HCT116 (cell line): Measurements from ENCODE around the gene NR2F6. TPM values are rescaled to one million over a fixed set of nuclear protein-coding genes. Genes with fewer than 3 reads are reported as not detected.

Experiments used
- ATAC-seq: fragments of 200-7000 bp; cut with Tn5 transposase; 2 replicates; pipeline ENCODE4 v1.9.1; 2020; ENCODE audit warnings: mild to moderate bottlenecking, moderate library complexity
- BruUV-seq: library from RNA; stranded (reverse); fragments of 400-500 nt; replicated peaks from 2 replicates; lab custom pipeline; 2021; lab: Mats Ljungman, UMichigan
- CTCF ChIA-PET: fragments of 300-600 bp; sonication (Branson Sonifier 250); formaldehyde crosslinking; loops from one replicate; lab custom pipeline; 2021; ENCODE audit warnings: antibody characterized with exemption; lab: Charles Lee
- POLR2A ChIA-PET: fragments of 300-600, 350-600 bp; sonication (Branson Sonifier 250); formaldehyde crosslinking; loops from one replicate; lab custom pipeline; 2021; ENCODE audit warnings: antibody characterized with exemption; lab: Charles Lee
- RAD21 ChIA-PET, 2 experiments: fragments of 300-600 bp; sonication (Branson Sonifier 250); formaldehyde crosslinking; loops; one replicate each; lab custom pipeline; 2023; ENCODE audit warnings: low total read pairs in 2 of 2; ENCODE audit not compliant: uncharacterized antibody in 2 of 2, unreplicated experiment in 2 of 2, low non-redundant PET in 1 of 2; lab: Charles Lee
- DNase-seq: peaks from one replicate; pipeline ENCODE4 v3.0.0-alpha.2; 2010; ENCODE audit warnings: low read depth, low spot score
- H2AFZ ChIP-seq: fragments of 200-600 bp; shearing (Covaris generic), sonication (generic); 2 replicates; pipeline ENCODE4 v1.6.1; 2017; ENCODE audit warnings: low read depth, mixed run types, mixed read lengths, antibody characterized with exemption, low read length; ENCODE audit not compliant: poor library complexity, severe bottlenecking
- H3K27ac ChIP-seq: 2 replicates; pipeline ENCODE4 v1.5.1; 2012; ENCODE audit warnings: low read depth, low read length
- H3K27me3 ChIP-seq: fragments of 200-600 bp; sonication (generic); 2 replicates; pipeline ENCODE4 v1.6.1; 2016; ENCODE audit warnings: mixed run types, low read length, mixed read lengths; ENCODE audit not compliant: insufficient read depth
- H3K36me3 ChIP-seq, 2 experiments: fragments of 200-500 bp in 1 of 2; fragments of 200-600 bp in 1 of 2; sonication (Bioruptor generic) in 1 of 2; sonication (generic) in 1 of 2; 2 replicates each; pipeline versions ENCODE4 v1.5.1 to v1.6.1; 2014 to 2016; ENCODE audit warnings: low read length in 2 of 2, inconsistent platforms in 1 of 2, mixed read lengths in 1 of 2, mixed run types in 1 of 2; ENCODE audit not compliant: insufficient read depth in 2 of 2, control insufficient read depth in 1 of 2
- H3K4me1 ChIP-seq, 2 experiments: fragments of 200-600 bp in 1 of 2; sonication (generic) in 1 of 2; 2 replicates each; pipeline versions ENCODE4 v1.5.1 to v1.6.1; 2012 to 2017; ENCODE audit warnings: low read length in 2 of 2, inconsistent platforms in 1 of 2, mild to moderate bottlenecking in 1 of 2, mixed read lengths in 1 of 2, mixed run types in 1 of 2, moderate library complexity in 1 of 2; ENCODE audit not compliant: insufficient read depth in 2 of 2, control insufficient read depth in 1 of 2
- H3K4me2 ChIP-seq: fragments of 200-600 bp; sonication (generic); 2 replicates; pipeline ENCODE4 v1.6.1; 2017; ENCODE audit warnings: mixed run types, low read length, mixed read lengths
- H3K4me3 ChIP-seq, 2 experiments: fragments of 200-600 bp in 1 of 2; sonication (generic) in 1 of 2; replicated peaks in 1 of 2; 2 replicates each; pipeline ENCODE4 v1.5.1; 2011 to 2016; ENCODE audit warnings: low read length in 2 of 2, control low read depth in 1 of 2, low read depth in 1 of 2, mild to moderate bottlenecking in 1 of 2, mixed read lengths in 1 of 2, mixed run types in 1 of 2
- H3K79me2 ChIP-seq: fragments of 200-600 bp; sonication (generic); 2 replicates; pipeline ENCODE4 v1.6.1; 2017; ENCODE audit warnings: mild to moderate bottlenecking, mixed run types, low read length, moderate library complexity, mixed read lengths; ENCODE audit not compliant: insufficient read depth
- H3K9ac ChIP-seq: fragments of 200-600 bp; sonication (generic); 2 replicates; pipeline ENCODE4 v1.6.1; 2016; ENCODE audit warnings: low read length, mixed read lengths
- H3K9me2 ChIP-seq: fragments of 200-600 bp; sonication (generic), shearing (Covaris generic); 2 replicates; pipeline ENCODE4 v1.6.1; 2017; ENCODE audit warnings: mixed run types, mild to moderate bottlenecking, moderate library complexity; ENCODE audit not compliant: insufficient read depth
- H3K9me3 ChIP-seq, 2 experiments: fragments of 200-500 bp in 1 of 2; fragments of 200-600 bp in 1 of 2; sonication (Bioruptor generic) in 1 of 2; sonication (generic) in 1 of 2; 2 replicates each; pipeline ENCODE4 v1.6.1; 2014 to 2017; ENCODE audit warnings: low read length in 2 of 2, mixed read lengths in 2 of 2, inconsistent platforms in 1 of 2, low read depth in 1 of 2, mild to moderate bottlenecking in 1 of 2, mixed run types in 1 of 2, moderate library complexity in 1 of 2; ENCODE audit not compliant: control insufficient read depth in 1 of 2, insufficient read depth in 1 of 2
- H4K20me1 ChIP-seq: fragments of 200-600 bp; sonication (generic), shearing (Covaris generic); 2 replicates; pipeline ENCODE4 v1.6.1; 2017; ENCODE audit warnings: mixed run types, mild to moderate bottlenecking, moderate library complexity; ENCODE audit not compliant: insufficient read depth
- CBX3 ChIP-seq: IDR thresholded peaks from 2 replicates; pipeline ENCODE4 v1.6.1; 2012; ENCODE audit warnings: low read depth
- EZH2 ChIP-seq: fragments of 200-600 bp; sonication (generic); IDR thresholded peaks from 2 replicates; pipeline ENCODE4 v1.6.1; 2017; ENCODE audit warnings: antibody characterized with exemption, mixed run types
- EZH2phosphoT487 ChIP-seq: fragments of 200-600 bp; IDR thresholded peaks from 2 replicates; pipeline ENCODE4 v1.6.1; 2018; ENCODE audit warnings: antibody characterized with exemption, borderline replicate concordance
- POLR2A ChIP-seq: IDR thresholded peaks from 2 replicates; pipeline ENCODE4 v1.7.0; 2011; ENCODE audit warnings: borderline replicate concordance; ENCODE audit not compliant: insufficient read depth, insufficient read length; ENCODE audit errors: extremely low read depth
- SIN3A ChIP-seq: IDR thresholded peaks from 2 replicates; pipeline ENCODE4 v1.6.1; 2012; ENCODE audit warnings: low read depth
- SP1 ChIP-seq: IDR thresholded peaks from 2 replicates; pipeline ENCODE4 v1.6.1; 2012; ENCODE audit warnings: low read depth
- TCF7L2 ChIP-seq: IDR thresholded peaks from 2 replicates; pipeline ENCODE4 v1.7.0; 2011; ENCODE audit warnings: borderline replicate concordance, inconsistent platforms; ENCODE audit not compliant: insufficient read depth, insufficient read length; ENCODE audit errors: extremely low read depth
- YY1 ChIP-seq: IDR thresholded peaks from 2 replicates; pipeline ENCODE4 v1.6.1; 2011; ENCODE audit warnings: low read length, low read depth, moderate library complexity, mild to moderate bottlenecking; ENCODE audit not compliant: insufficient replicate concordance; ENCODE audit errors: extremely low read depth
- ZNF274 ChIP-seq: fragments of 200-500 bp; sonication (Bioruptor generic); IDR thresholded peaks from 2 replicates; pipeline ENCODE4 v1.6.1; 2014; ENCODE audit warnings: mild to moderate bottlenecking, low read depth, low read length, inconsistent platforms
- intact Hi-C: fragments of 100-400 bp; cut with micrococcal nuclease; formaldehyde crosslinking; loops from 2 replicates; pipeline ENCODE4 v1.10.0; 2022
- total RNA-seq: library from RNA; stranded (reverse); gene quantifications from one replicate; pipeline ENCODE4 v1.2.1, GENCODE V29; 2021; ENCODE audit not compliant: unreplicated experiment
- TF ChIP-seq, protein P1 (sequence below), 3 experiments: fragments of 200-600 bp in 1 of 3; sonication (generic) in 1 of 3; IDR thresholded peaks in 2 of 3; conservative IDR thresholded peaks in 1 of 3; 2 replicates each; pipeline ENCODE4 v1.5.1; 2012 to 2017; ENCODE audit warnings: low read depth in 2 of 3, low read length in 2 of 3, antibody characterized with exemption in 1 of 3, borderline replicate concordance in 1 of 3, control low read depth in 1 of 3, mild to moderate bottlenecking in 1 of 3, mixed read lengths in 1 of 3, mixed run types in 1 of 3, moderate library complexity in 1 of 3; ENCODE audit not compliant: insufficient read depth in 1 of 3
- TF ChIP-seq, protein P2 (sequence below): IDR thresholded peaks from 2 replicates; pipeline ENCODE4 v1.6.1; 2011; ENCODE audit warnings: mild to moderate bottlenecking, low read length, moderate library complexity; ENCODE audit not compliant: insufficient replicate concordance; ENCODE audit errors: extremely low read depth

Gene NR2F6
- total RNA-seq, 1 experiment from 2014 or later: 88.0 TPM

DNA sequence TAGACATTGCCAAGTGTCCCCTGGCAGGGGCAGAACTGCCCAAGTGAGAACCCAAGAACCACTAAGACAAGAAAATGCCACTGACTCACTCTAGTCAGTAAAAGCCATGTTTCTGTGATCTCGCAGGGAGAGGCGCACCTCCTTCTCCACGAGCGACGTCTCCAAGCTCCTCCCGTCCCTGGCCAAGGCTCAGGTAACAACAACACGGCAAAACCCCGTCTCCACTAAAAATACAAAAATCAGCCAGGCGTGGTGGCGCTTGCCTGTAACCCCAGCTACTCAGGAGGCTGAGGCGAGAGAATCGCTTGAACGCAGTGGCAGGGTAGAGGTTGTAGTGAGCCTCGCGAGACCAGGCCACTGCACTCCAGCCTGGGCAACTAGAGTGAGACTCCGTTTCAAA, 48.1 kb downstream of the NR2F6 start (continued):
- no peak for TF ChIP-seq ZNF274

DNA sequence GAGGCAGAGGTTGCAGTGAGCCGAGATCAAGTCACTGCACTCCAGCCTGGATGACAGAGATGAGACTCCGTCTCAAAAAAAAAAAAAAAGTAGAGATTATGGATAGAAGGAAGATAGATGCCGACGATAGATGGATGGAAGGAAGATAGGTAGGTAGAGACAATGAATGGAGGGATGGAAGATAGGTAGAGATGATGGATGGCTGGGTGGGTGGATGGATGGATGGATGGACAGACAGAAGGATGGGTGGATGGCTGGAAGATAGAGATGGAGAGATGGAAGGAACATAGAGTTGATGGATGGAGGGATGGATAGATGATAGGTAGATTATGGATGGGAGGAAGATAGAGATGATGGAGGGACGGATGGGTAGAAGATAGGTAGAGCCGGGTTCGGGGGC, 49.1 kb downstream of the NR2F6 start:
- Histone ChIP-seq H3K27ac (no peak overlapping the region), H4K20me1 (no peaks in the 10 kb centered on the region), H3K79me2 (no peaks in the 10 kb centered on the region), H3K9me3 (no peaks in the 10 kb centered on the region), H3K4me3 (no peak overlapping the region), H2AFZ (no peak overlapping the region), H3K4me2 (no peak overlapping the region), H3K4me1 (no peaks in the 10 kb centered on the region), H3K9ac (no peak overlapping the region), H3K27me3 (no peaks in the 10 kb centered on the region), H3K9me2 (no peaks in the 10 kb centered on the region), H3K36me3 (peaks cover 17% of the 10 kb centered on the region in 2 experiments; a peak in 3 of 4 replicates)
- intact Hi-C loops: no loop called here
- ChIA-PET RAD21 (no interaction called here), POLR2A (no interaction called here), CTCF (no interaction called here)
- ATAC-seq: no peak
- DNase-seq: no peak
- no TSS peak for BruUV-seq
- no peak for TF ChIP-seq EZH2phosphoT487
- TF ChIP-seq SP1: no peak
- no peak for TF ChIP-seq POLR2A
- no peak for TF ChIP-seq TCF7L2
- no peak for TF ChIP-seq YY1
- no peak for TF ChIP-seq ZNF274
- TF ChIP-seq EZH2: no peak
- no peak for TF ChIP-seq CBX3
- TF ChIP-seq, protein P1, sequence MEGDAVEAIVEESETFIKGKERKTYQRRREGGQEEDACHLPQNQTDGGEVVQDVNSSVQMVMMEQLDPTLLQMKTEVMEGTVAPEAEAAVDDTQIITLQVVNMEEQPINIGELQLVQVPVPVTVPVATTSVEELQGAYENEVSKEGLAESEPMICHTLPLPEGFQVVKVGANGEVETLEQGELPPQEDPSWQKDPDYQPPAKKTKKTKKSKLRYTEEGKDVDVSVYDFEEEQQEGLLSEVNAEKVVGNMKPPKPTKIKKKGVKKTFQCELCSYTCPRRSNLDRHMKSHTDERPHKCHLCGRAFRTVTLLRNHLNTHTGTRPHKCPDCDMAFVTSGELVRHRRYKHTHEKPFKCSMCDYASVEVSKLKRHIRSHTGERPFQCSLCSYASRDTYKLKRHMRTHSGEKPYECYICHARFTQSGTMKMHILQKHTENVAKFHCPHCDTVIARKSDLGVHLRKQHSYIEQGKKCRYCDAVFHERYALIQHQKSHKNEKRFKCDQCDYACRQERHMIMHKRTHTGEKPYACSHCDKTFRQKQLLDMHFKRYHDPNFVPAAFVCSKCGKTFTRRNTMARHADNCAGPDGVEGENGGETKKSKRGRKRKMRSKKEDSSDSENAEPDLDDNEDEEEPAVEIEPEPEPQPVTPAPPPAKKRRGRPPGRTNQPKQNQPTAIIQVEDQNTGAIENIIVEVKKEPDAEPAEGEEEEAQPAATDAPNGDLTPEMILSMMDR (IDR thresholded peaks at IDR 0.05 in 2 of 3, conservative IDR thresholded peaks at IDR 0.05 in 1 of 3; ENCODE audit: borderline replicate concordance in 1 of 3, insufficient read depth in 1 of 3, low read depth in 2 of 3, low read length in 2 of 3): no peak
- no peak for TF ChIP-seq SIN3A
- TF ChIP-seq, protein P2, sequence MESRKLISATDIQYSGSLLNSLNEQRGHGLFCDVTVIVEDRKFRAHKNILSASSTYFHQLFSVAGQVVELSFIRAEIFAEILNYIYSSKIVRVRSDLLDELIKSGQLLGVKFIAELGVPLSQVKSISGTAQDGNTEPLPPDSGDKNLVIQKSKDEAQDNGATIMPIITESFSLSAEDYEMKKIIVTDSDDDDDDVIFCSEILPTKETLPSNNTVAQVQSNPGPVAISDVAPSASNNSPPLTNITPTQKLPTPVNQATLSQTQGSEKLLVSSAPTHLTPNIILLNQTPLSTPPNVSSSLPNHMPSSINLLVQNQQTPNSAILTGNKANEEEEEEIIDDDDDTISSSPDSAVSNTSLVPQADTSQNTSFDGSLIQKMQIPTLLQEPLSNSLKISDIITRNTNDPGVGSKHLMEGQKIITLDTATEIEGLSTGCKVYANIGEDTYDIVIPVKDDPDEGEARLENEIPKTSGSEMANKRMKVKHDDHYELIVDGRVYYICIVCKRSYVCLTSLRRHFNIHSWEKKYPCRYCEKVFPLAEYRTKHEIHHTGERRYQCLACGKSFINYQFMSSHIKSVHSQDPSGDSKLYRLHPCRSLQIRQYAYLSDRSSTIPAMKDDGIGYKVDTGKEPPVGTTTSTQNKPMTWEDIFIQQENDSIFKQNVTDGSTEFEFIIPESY: no peak
